Osteocyte (in vitro differentiated cells): ENCODE data around the gene TMEM164. TPM values are rescaled to one million over a fixed set of nuclear protein-coding genes. Genes with fewer than 3 reads are reported as not detected.

Source experiments
- DNase-seq: peaks from one replicate; pipeline ENCODE4 v3.0.0; 2021; ENCODE audit warnings: mixed read lengths; ENCODE audit not compliant: unreplicated experiment; ENCODE audit errors: extremely low spot score
- H3K27ac Mint-ChIP-seq: one replicate; pipeline ENCODE4 v1.8.0; 2021; ENCODE audit warnings: mild to moderate bottlenecking, mixed read lengths; ENCODE audit not compliant: unreplicated experiment
- H3K27me3 Mint-ChIP-seq: one replicate; pipeline ENCODE4 v1.8.0; 2021; ENCODE audit warnings: mixed read lengths; ENCODE audit not compliant: unreplicated experiment
- H3K36me3 Mint-ChIP-seq: one replicate; pipeline ENCODE4 v1.8.0; 2021; ENCODE audit warnings: mixed read lengths; ENCODE audit not compliant: unreplicated experiment
- H3K4me1 Mint-ChIP-seq: one replicate; pipeline ENCODE4 v1.8.0; 2021; ENCODE audit warnings: mixed read lengths; ENCODE audit not compliant: unreplicated experiment
- H3K4me3 Mint-ChIP-seq: one replicate; pipeline ENCODE4 v1.8.0; 2021; ENCODE audit warnings: mild to moderate bottlenecking, moderate library complexity, mixed read lengths; ENCODE audit not compliant: unreplicated experiment
- H3K9me3 Mint-ChIP-seq: one replicate; pipeline ENCODE4 v1.8.0; 2021; ENCODE audit warnings: mixed read lengths; ENCODE audit not compliant: unreplicated experiment
- total RNA-seq: library from RNA; stranded (reverse); gene quantifications from 2 replicates; pipeline ENCODE4 v1.2.1, GENCODE V29; 2021
- TF ChIP-seq, protein P1 (sequence below): fragments of 200-600 bp; sonication (generic); IDR thresholded peaks from 2 replicates; pipeline ENCODE4 v1.5.0; 2021; ENCODE audit warnings: antibody characterized with exemption, mild to moderate bottlenecking, moderate library complexity

The TMEM164 gene
- total RNA-seq, 1 donor from 2014 or later, result 12.9 TPM

- TF ChIP-seq, protein P1, sequence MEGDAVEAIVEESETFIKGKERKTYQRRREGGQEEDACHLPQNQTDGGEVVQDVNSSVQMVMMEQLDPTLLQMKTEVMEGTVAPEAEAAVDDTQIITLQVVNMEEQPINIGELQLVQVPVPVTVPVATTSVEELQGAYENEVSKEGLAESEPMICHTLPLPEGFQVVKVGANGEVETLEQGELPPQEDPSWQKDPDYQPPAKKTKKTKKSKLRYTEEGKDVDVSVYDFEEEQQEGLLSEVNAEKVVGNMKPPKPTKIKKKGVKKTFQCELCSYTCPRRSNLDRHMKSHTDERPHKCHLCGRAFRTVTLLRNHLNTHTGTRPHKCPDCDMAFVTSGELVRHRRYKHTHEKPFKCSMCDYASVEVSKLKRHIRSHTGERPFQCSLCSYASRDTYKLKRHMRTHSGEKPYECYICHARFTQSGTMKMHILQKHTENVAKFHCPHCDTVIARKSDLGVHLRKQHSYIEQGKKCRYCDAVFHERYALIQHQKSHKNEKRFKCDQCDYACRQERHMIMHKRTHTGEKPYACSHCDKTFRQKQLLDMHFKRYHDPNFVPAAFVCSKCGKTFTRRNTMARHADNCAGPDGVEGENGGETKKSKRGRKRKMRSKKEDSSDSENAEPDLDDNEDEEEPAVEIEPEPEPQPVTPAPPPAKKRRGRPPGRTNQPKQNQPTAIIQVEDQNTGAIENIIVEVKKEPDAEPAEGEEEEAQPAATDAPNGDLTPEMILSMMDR, result no peak
- Mint-ChIP-seq H3K36me3 (peaks cover 6% of the 10 kb centered on the region), H3K4me1 (peaks cover 21% of the 10 kb centered on the region), H3K27me3 (no peaks in the 10 kb centered on the region), H3K4me3 (peak overlapping the region; percentile 92), H3K9me3 (no peaks in the 10 kb centered on the region), H3K27ac (no peak overlapping the region)
- DNase-seq, result no peak
These were observed 1.3 kb downstream of the TMEM164 start for GRCh38 chrX:110004215-110004614.

DNA sequence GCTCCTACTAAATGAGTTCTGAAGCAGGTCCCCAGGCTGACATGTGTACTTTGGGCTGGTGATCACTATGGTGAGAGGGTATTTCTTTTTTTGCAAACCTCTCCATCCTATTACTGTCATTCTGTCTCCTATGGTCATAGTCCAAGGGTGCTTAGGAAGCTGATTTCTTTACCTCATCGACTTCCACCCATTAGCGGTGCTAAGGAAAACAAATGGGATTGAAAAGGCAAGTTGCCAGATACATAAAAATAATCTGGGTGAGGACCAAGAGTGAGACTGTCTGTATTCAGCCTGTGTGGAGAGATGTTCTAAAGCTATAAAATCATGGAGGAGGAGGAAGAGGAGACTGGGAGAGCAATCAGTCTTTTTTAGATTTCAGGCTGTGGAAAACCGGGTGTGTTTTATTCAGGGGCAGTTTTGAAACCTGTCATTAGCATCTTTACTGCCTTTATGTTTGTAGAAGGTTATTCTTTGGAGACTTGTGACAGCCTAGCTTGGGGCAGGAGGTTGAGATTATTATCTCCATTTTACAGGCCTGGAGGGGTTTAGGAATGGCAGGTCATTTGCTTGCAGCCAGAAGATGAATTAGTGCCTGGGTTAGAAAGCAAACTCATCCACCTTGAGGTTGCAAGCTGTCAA lies 1.9 kb downstream of the TMEM164 start:
- Mint-ChIP-seq H3K9me3 (no peaks in the 10 kb centered on the region), H3K4me1 (peaks cover 21% of the 10 kb centered on the region), H3K36me3 (peaks cover 6% of the 10 kb centered on the region), H3K4me3 (peak overlapping the region; percentile 92), H3K27ac (peak overlapping the region; percentile 15), H3K27me3 (no peaks in the 10 kb centered on the region)
- no peak for DNase-seq
- TF ChIP-seq, protein P1, result no peak

- no peak overlapping the region for H3K4me3 Mint-ChIP-seq
- H3K9me3 Mint-ChIP-seq, result no peaks in the 10 kb centered on the region
- no peaks in the 10 kb centered on the region for H3K27me3 Mint-ChIP-seq
- DNase-seq, result no peak
- TF ChIP-seq, protein P1, result no peak
- H3K36me3 Mint-ChIP-seq, result peaks cover 6% of the 10 kb centered on the region
- H3K27ac Mint-ChIP-seq, result no peak overlapping the region
- peaks cover 21% of the 10 kb centered on the region for H3K4me1 Mint-ChIP-seq
These were observed 3.2 kb downstream of the TMEM164 start for GRCh38 chrX:110006161-110006560.

DNA sequence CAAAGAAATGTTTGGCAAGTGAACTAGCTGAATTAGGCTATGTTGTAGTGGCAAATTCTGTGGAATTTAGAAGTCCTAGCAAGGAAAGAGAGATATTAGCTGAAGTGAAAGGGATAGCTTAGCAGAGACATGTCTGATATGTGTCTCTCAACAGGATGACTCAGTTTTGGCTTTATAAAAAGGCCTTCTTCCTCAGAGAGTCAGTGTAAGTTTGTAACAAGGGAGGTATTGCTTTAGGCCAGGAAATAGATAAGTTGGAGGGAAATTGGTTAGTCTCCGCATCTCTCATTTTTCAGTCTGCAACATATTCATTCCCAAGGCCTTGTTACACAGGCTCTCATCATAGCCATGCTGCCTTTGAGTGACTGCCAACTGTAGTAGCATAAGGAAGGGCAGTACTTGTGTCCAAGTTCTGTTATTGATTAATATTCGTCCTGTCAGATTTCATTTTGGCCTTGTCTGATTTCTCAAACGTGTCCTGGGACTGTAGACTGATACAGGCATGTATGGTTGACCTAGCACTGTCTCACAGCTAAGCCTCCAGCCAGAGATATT lies 4.0 kb downstream of the TMEM164 start:
- Mint-ChIP-seq H3K9me3 (no peaks in the 10 kb centered on the region), H3K27me3 (no peaks in the 10 kb centered on the region), H3K36me3 (peaks cover 6% of the 10 kb centered on the region), H3K4me1 (peaks cover 19% of the 10 kb centered on the region), H3K4me3 (no peak overlapping the region), H3K27ac (no peak overlapping the region)
- DNase-seq, result no peak
- TF ChIP-seq, protein P1, result no peak

DNA sequence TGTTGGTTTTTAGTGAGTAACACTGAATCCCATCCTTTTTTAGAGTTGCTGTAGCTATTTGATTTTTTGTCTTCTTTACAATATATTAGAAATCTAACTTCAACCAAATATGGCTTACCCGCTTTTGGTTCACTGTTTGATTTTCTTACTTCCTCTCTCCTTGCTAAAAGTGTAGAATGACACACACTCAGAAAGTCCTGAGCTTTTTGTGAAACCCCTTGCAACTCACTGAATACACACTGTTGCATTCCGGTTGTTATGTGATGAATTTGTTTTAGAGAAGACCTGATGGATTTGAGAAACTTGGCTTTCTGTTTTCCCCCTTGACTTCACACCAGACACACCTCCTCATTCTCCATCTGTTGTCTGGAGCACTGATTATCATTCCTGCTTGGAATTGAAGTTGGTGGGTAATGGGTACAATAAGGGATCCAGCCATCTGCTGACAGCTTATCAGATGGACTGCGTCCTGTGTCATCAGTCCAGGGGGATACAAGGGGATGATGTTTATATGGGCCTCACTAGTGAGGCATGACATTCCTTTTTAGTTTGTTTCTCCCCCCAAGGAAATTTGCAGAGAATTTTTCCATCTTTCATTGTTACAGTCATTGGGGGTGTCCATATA lies 5.2 kb downstream of the TMEM164 start:
- Mint-ChIP-seq H3K27me3 (no peaks in the 10 kb centered on the region), H3K36me3 (peaks cover 6% of the 10 kb centered on the region), H3K4me3 (no peak overlapping the region), H3K27ac (no peak overlapping the region), H3K4me1 (peaks cover 15% of the 10 kb centered on the region), H3K9me3 (no peaks in the 10 kb centered on the region)
- DNase-seq, result no peak
- TF ChIP-seq, protein P1, result no peak
